ENCODE data around the gene SLC4A8.

Gene SLC4A8

DNA sequence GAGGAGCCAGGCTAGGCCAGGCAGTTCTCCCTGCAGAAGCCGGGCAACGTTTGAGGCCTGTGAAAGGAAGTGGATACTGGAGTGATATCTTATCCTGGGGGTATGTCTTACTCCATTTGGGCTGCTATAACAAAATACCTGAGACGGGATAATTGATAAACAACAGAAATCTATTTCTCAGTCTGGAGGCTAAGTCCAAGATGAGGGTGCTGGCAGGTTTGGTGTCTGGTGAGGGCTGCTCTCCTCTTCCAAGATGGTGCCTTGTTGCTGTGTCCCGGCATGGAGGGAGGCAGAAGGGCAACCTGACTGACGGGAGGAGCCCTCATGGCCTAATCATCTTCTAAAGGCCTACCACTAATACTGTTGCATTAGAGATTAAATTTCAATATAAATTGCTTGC, 17.8 kb upstream of the SLC4A8 start:
- Mint-ChIP-seq H3K27me3 (no peaks in the 10 kb centered on the region), H3K4me3 (no peak overlapping the region), H3K36me3 (no peaks in the 10 kb centered on the region), H3K4me1 (no peaks in the 10 kb centered on the region), H3K9me3 (no peaks in the 10 kb centered on the region), H3K27ac (no peak overlapping the region)

DNA sequence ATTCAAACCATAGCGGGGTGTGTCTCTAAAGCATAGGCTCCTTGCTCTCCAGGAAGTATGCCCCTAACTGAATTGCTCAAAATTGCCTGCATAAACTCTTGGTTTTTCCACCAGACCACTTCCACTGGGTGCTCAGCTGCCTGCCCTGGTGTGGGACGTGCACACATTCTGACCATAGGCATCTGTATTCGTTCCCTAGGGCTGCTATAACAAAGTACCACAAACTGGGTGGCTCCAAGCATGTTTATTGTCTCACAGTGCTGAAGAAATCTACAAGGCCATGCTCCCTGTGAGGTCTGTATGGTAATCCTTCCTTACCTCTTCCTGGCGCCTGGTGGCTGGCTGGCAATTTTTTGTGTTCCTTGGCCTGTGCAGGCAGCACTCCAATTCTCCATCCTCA, 17.0 kb upstream of the SLC4A8 start:
- no peak overlapping the region for H3K4me3 Mint-ChIP-seq
- H3K4me1 Mint-ChIP-seq = no peaks in the 10 kb centered on the region
- no peaks in the 10 kb centered on the region for H3K36me3 Mint-ChIP-seq
- no peaks in the 10 kb centered on the region for H3K9me3 Mint-ChIP-seq
- no peak overlapping the region for H3K27ac Mint-ChIP-seq
- no peaks in the 10 kb centered on the region for H3K27me3 Mint-ChIP-seq

DNA sequence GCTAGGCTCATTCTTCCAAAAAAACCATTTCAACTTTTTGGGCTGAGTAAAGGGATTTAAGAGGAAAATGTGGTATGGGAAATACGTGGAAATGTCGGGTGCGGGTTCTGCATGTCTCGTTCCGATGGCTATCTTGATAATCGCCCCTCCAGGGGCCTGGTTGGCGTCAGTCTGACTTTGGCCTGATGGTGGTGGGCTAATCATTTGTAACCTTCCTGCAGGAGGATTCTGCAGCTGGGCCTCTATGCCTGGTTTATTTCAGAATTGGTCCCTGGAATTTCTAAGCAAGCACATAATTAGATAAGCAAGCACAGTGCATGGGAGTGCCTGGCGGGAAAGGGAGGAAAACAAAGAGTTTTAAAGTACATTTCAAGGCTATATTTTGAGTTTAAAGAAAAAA, 14.8 kb upstream of the SLC4A8 start:
- no peaks in the 10 kb centered on the region for H3K9me3 Mint-ChIP-seq
- no peaks in the 10 kb centered on the region for H3K4me1 Mint-ChIP-seq
- H3K4me3 Mint-ChIP-seq = no peak overlapping the region
- no peaks in the 10 kb centered on the region for H3K36me3 Mint-ChIP-seq
- no peak overlapping the region for H3K27ac Mint-ChIP-seq
- no peaks in the 10 kb centered on the region for H3K27me3 Mint-ChIP-seq

- Mint-ChIP-seq H3K4me1 (peaks cover 3% of the 10 kb centered on the region), H3K4me3 (no peak overlapping the region), H3K27me3 (no peaks in the 10 kb centered on the region), H3K9me3 (no peaks in the 10 kb centered on the region), H3K36me3 (no peaks in the 10 kb centered on the region), H3K27ac (no peak overlapping the region)
Measured at GRCh38 chr12:51413149-51413548, 11.5 kb upstream of the SLC4A8 start.

GRCh38 chr12:51413791-51414190, 10.8 kb upstream of the SLC4A8 start:
- Mint-ChIP-seq H3K27me3 (no peaks in the 10 kb centered on the region), H3K9me3 (no peaks in the 10 kb centered on the region), H3K4me3 (no peak overlapping the region), H3K4me1 (peaks cover 3% of the 10 kb centered on the region), H3K27ac (no peak overlapping the region), H3K36me3 (no peaks in the 10 kb centered on the region)

GRCh38 chr12:51415931-51416330, 8.7 kb upstream of the SLC4A8 start:
- H3K4me3 Mint-ChIP-seq = no peak overlapping the region
- H3K27ac Mint-ChIP-seq = no peak overlapping the region
- H3K9me3 Mint-ChIP-seq = no peaks in the 10 kb centered on the region
- no peaks in the 10 kb centered on the region for H3K36me3 Mint-ChIP-seq
- peaks cover 13% of the 10 kb centered on the region for H3K4me1 Mint-ChIP-seq
- no peaks in the 10 kb centered on the region for H3K27me3 Mint-ChIP-seq

- Mint-ChIP-seq H3K9me3 (no peaks in the 10 kb centered on the region), H3K36me3 (no peaks in the 10 kb centered on the region), H3K27ac (no peak overlapping the region), H3K4me1 (peaks cover 13% of the 10 kb centered on the region), H3K4me3 (no peak overlapping the region), H3K27me3 (no peaks in the 10 kb centered on the region)
Measured at GRCh38 chr12:51417826-51418225, 6.8 kb upstream of the SLC4A8 start.

- Mint-ChIP-seq H3K9me3 (no peaks in the 10 kb centered on the region), H3K4me1 (peaks cover 17% of the 10 kb centered on the region), H3K27me3 (no peaks in the 10 kb centered on the region), H3K36me3 (no peaks in the 10 kb centered on the region), H3K27ac (no peak overlapping the region), H3K4me3 (no peak overlapping the region)
Measured at GRCh38 chr12:51419425-51420193, 5.0 kb upstream of the SLC4A8 start.

- Mint-ChIP-seq H3K27me3 (no peaks in the 10 kb centered on the region), H3K4me3 (no peak overlapping the region), H3K27ac (no peak overlapping the region), H3K36me3 (no peaks in the 10 kb centered on the region), H3K4me1 (peaks cover 14% of the 10 kb centered on the region), H3K9me3 (no peaks in the 10 kb centered on the region)
Measured at GRCh38 chr12:51421266-51421884, 3.3 kb upstream of the SLC4A8 start.

DNA sequence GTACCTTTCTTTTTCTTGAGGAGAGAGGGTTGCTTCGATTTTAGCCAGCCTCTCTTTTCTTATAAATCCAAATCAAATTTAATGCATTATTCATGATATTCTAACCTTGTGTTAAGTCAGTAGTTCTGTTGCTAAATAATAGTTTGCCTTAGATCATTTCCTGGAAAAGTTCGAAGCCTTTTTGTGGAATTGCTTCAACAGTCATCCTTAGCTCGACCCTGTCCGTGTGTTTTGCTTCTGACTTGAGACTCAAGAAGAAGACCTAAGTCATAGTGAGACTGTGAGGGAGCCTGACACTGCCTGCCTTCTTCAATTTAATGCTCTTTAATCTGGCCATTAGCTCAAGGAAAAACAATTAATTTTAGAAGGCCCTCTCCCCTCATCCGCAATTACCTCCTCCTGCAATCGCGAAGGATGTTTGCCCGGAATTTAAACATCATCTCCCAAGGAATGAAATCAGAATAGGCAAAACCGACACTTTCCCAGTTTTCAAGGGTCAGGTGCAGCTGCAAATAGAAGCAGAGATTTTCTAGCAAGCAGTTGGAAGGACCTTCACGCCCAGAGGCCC, 453 bp upstream of the SLC4A8 start:
- H3K27me3 Mint-ChIP-seq = no peaks in the 10 kb centered on the region
- H3K4me3 Mint-ChIP-seq = peak overlapping the region; percentile 84
- no peaks in the 10 kb centered on the region for H3K9me3 Mint-ChIP-seq
- H3K36me3 Mint-ChIP-seq = no peaks in the 10 kb centered on the region
- H3K4me1 Mint-ChIP-seq = peaks cover 14% of the 10 kb centered on the region
- no peak overlapping the region for H3K27ac Mint-ChIP-seq

- no peak overlapping the region for H3K4me3 Mint-ChIP-seq
- H3K4me1 Mint-ChIP-seq = peaks cover 4% of the 10 kb centered on the region
- no peak overlapping the region for H3K27ac Mint-ChIP-seq
- H3K36me3 Mint-ChIP-seq = no peaks in the 10 kb centered on the region
- no peaks in the 10 kb centered on the region for H3K9me3 Mint-ChIP-seq
- H3K27me3 Mint-ChIP-seq = no peaks in the 10 kb centered on the region
Measured at GRCh38 chr12:51428256-51428655, 3.6 kb downstream of the SLC4A8 start.

GRCh38 chr12:51429700-51430099, 5.1 kb downstream of the SLC4A8 start:
- no peaks in the 10 kb centered on the region for H3K36me3 Mint-ChIP-seq
- H3K27ac Mint-ChIP-seq = peak overlapping the region; percentile 49
- no peak overlapping the region for H3K4me3 Mint-ChIP-seq
- no peaks in the 10 kb centered on the region for H3K4me1 Mint-ChIP-seq
- H3K9me3 Mint-ChIP-seq = no peaks in the 10 kb centered on the region
- no peaks in the 10 kb centered on the region for H3K27me3 Mint-ChIP-seq

- H3K9me3 Mint-ChIP-seq = no peaks in the 10 kb centered on the region
- H3K27me3 Mint-ChIP-seq = no peaks in the 10 kb centered on the region
- H3K36me3 Mint-ChIP-seq = no peaks in the 10 kb centered on the region
- no peaks in the 10 kb centered on the region for H3K4me1 Mint-ChIP-seq
- no peak overlapping the region for H3K4me3 Mint-ChIP-seq
- H3K27ac Mint-ChIP-seq = no peak overlapping the region
Measured at GRCh38 chr12:51430196-51430895, 5.7 kb downstream of the SLC4A8 start.

- Mint-ChIP-seq H3K27ac (no peak overlapping the region), H3K36me3 (no peaks in the 10 kb centered on the region), H3K4me1 (peaks cover 6% of the 10 kb centered on the region), H3K9me3 (no peaks in the 10 kb centered on the region), H3K4me3 (no peak overlapping the region), H3K27me3 (no peaks in the 10 kb centered on the region)
Measured at GRCh38 chr12:51432921-51433320, 8.3 kb downstream of the SLC4A8 start.

DNA sequence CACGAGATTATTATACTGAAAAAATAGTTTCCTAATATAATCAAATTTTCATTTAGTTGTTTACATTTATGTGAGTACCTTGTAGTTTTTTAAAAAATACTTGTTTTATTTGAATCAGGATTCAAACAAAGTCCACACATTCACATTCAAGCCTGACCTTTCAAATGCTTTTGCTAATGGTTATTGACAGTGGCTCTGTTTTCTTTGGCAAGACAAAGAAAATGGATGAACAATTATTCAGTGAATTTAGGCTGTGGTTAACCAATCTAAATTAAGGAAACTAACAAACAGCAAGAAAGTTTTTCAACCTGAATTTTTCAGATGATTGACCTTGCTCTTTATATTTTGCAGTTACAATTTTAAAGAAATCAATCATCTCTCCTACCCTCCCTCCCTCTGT, 9.7 kb downstream of the SLC4A8 start:
- H3K27ac Mint-ChIP-seq = no peak overlapping the region
- no peak overlapping the region for H3K4me3 Mint-ChIP-seq
- no peaks in the 10 kb centered on the region for H3K27me3 Mint-ChIP-seq
- no peaks in the 10 kb centered on the region for H3K9me3 Mint-ChIP-seq
- H3K36me3 Mint-ChIP-seq = no peaks in the 10 kb centered on the region
- H3K4me1 Mint-ChIP-seq = peaks cover 19% of the 10 kb centered on the region

- H3K27ac Mint-ChIP-seq = no peak overlapping the region
- no peaks in the 10 kb centered on the region for H3K27me3 Mint-ChIP-seq
- peaks cover 37% of the 10 kb centered on the region for H3K4me1 Mint-ChIP-seq
- peaks cover 3% of the 10 kb centered on the region for H3K36me3 Mint-ChIP-seq
- no peak overlapping the region for H3K4me3 Mint-ChIP-seq
- no peaks in the 10 kb centered on the region for H3K9me3 Mint-ChIP-seq
Measured at GRCh38 chr12:51437431-51437830, 12.8 kb downstream of the SLC4A8 start.

All from activated naive CD4-positive, alpha-beta T cell treated with anti-CD3 and anti-CD28 coated beads, Interleukin-2, amount 50 U/mL, for 24 hours (primary cell).